H1 (cell line): Measurements from ENCODE around the gene C19orf67. TPM values are rescaled to one million over a fixed set of nuclear protein-coding genes. Genes with fewer than 3 reads are reported as not detected.
A peak's percentile ranks its signal among the peaks of the same experiment; 100 is the strongest.

ENCODE experiments used
- ASH2L ChIP-seq: fragments of 200-600, 300-600 bp; sonication (generic); IDR thresholded peaks from one replicate; pipeline ENCODE4 v1.7.1; 2017; ENCODE audit warnings: low read length
- CBX8 ChIP-seq: fragments of 300-800, 300-1000 bp; sonication (generic); IDR thresholded peaks from 2 replicates; pipeline ENCODE4 v1.7.1; 2016; ENCODE audit warnings: low read depth, low read length, borderline replicate concordance
- CREB1 ChIP-seq: IDR thresholded peaks from 2 replicates; pipeline ENCODE4 v1.6.1; 2012; ENCODE audit warnings: inconsistent platforms
- EZH2 ChIP-seq: fragments of 200-600 bp; sonication (generic); IDR thresholded peaks from 2 replicates; pipeline ENCODE4 v1.7.1; 2012; ENCODE audit warnings: low read depth, mild to moderate bottlenecking, moderate library complexity, low read length, inconsistent platforms; ENCODE audit not compliant: severe bottlenecking
- KDM4A ChIP-seq: IDR thresholded peaks from one replicate; pipeline ENCODE4 v1.7.1; 2012; ENCODE audit warnings: low read depth, mild to moderate bottlenecking, moderate library complexity, low read length, inconsistent platforms; ENCODE audit not compliant: severe bottlenecking
- KDM5A ChIP-seq: fragments of 200-600 bp; IDR thresholded peaks from 2 replicates; pipeline ENCODE4 v1.7.1; 2012; ENCODE audit warnings: mild to moderate bottlenecking, low read length, inconsistent platforms, mixed read lengths
- NRF1 ChIP-seq: IDR thresholded peaks from 2 replicates; pipeline ENCODE4 v1.6.1; 2011; ENCODE audit warnings: mild to moderate bottlenecking, low read depth, low read length, improper control_type of control experiment
- RAD21 ChIP-seq, 2 experiments: IDR thresholded peaks in 1 of 2; conservative IDR thresholded peaks in 1 of 2; 2 replicates each; pipeline ENCODE4 v1.6.1; 2011; ENCODE audit warnings: low read depth in 2 of 2, low read length in 2 of 2, improper control_type of control experiment in 1 of 2, inconsistent platforms in 1 of 2, mild to moderate bottlenecking in 1 of 2, moderate library complexity in 1 of 2
- RBBP5 ChIP-seq: IDR thresholded peaks from 2 replicates; pipeline ENCODE4 v1.7.1; 2012; ENCODE audit warnings: low read depth, mild to moderate bottlenecking, inconsistent platforms, low read length, moderate library complexity, borderline replicate concordance
- SRF ChIP-seq: IDR thresholded peaks from 2 replicates; pipeline ENCODE4 v1.6.1; 2011; ENCODE audit warnings: mild to moderate bottlenecking, low read depth, low read length, moderate library complexity
- TAF1 ChIP-seq: IDR thresholded peaks from 2 replicates; pipeline ENCODE4 v1.6.1; 2011; ENCODE audit warnings: mild to moderate bottlenecking, low read depth, low read length
- TEAD4 ChIP-seq: IDR thresholded peaks from 2 replicates; pipeline ENCODE4 v1.6.1; 2012; ENCODE audit warnings: low read depth, low read length, inconsistent platforms, mixed read lengths
- YY1 ChIP-seq: IDR thresholded peaks from 2 replicates; pipeline ENCODE4 v1.6.1; 2011; ENCODE audit warnings: low read depth, mild to moderate bottlenecking, low read length
- ZNF274 ChIP-seq: IDR thresholded peaks from 2 replicates; pipeline ENCODE4 v1.7.0; 2012; ENCODE audit warnings: low read length, borderline replicate concordance; ENCODE audit errors: extremely low read depth
- polyA plus RNA-seq, 7 experiments: library from polyadenylated mRNA; depleted of rRNA in 3 of 7; stranded (reverse) in 5 of 7; unstranded in 2 of 7; fragments of >200 nt in 5 of 7; fragments of 200-250 nt in 2 of 7; gene quantifications; 1 replicate in 5 of 7; 2 replicates in 1 of 7; 4 replicates in 1 of 7; pipeline versions ENCODE4 v1.2.1 to v1.2.3, GENCODE V29; 2011 to 2013; ENCODE audit warnings: missing spikeins in 2 of 7, mixed read lengths in 2 of 7
- total RNA-seq: library from RNA; stranded (reverse); fragmentation: NEBNext Ultra II Directional; extraction: Animal tissue kit (Norgen Biotek cat#: 25700); gene quantifications from 2 replicates; pipeline ENCODE4 v1.2.1, GENCODE V29; 2021
- TF ChIP-seq, protein P1 (sequence below): IDR thresholded peaks from 2 replicates; pipeline ENCODE4 v1.6.1; 2012; ENCODE audit warnings: inconsistent platforms

C19orf67 gene
- total and polyA plus RNA-seq, 2 of the 8 experiments (the other 6 are each of a cell fraction or from before 2014, with no cell fraction given), result 0.12 TPM; not detected in 1

DNA sequence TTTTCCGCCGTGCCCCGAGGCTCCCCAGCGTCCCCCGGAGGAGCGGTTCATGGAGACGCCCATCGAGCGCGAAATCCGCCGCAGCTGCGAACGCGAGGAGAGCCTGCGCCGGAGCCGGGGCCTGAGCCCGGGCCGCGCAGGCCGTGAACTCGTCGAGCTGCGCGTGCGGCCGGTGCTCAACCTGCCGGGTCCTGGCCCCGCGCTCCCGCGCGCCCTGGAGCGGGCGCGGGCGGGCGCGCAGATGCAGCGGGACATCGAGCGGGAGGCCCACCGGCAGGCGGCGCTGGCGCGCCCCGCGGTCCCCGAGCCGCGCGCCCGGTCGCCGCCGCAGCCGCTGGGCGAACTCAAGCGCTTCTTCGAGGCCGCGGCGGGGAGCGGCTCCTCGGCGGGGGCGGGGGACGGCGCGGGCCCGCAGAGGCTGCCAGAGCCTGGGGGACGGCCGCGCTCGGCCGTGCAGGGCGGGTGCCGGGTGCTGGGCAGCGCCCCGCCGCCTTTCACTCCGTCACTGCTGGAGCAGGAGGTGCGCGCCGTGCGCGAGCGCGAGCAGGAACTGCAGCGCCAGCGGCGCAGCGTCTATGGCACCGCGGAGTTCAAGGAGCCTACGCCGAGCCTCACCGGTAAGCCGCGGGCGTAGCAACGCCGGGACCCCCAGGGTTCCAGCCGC, 12.2 kb downstream of the C19orf67 start (continued):
- TF ChIP-seq EZH2 (no peak), KDM5A (no peak), NRF1 (peak; percentile 12; the same call in 1 of the 2 replicates), RAD21 (IDR thresholded peaks at IDR 0.05 in 1 of 2, conservative IDR thresholded peaks at IDR 0.05 in 1 of 2; ENCODE audit: low read depth in 2 of 2, low read length in 2 of 2) (peak in 1 of 2 experiments; percentile 19; a peak in 2 of 4 replicates), CREB1 (no peak), ASH2L (peak; percentile 40), TEAD4 (no peak), CBX8 (no peak), YY1 (no peak; the same call in 1 of the 2 replicates), TAF1 (no peak), ZNF274 (no peak), KDM4A (peak; percentile 44), SRF (no peak), RBBP5 (peak; percentile 43; the same call in 1 of the 2 replicates)
- TF ChIP-seq, protein P1, sequence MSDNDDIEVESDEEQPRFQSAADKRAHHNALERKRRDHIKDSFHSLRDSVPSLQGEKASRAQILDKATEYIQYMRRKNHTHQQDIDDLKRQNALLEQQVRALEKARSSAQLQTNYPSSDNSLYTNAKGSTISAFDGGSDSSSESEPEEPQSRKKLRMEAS, result peak; percentile 11; the same call in 1 of the 2 replicates
